ENCODE results near the gene PRKG2.

PRKG2 gene

GRCh38 chr4:81039351-81039972 lies 175.6 kb downstream of the PRKG2 start:
- DNase-seq (ENCODE audit: low read depth in 3 of 3), result no peak

GRCh38 chr4:81038636-81039350 lies 176.2 kb downstream of the PRKG2 start:
- DNase-seq (ENCODE audit: low read depth in 3 of 3), result no peak

All from stimulated activated CD4-positive, alpha-beta T cell treated with anti-CD3 and anti-CD28 coated beads, TNF-alpha, amount 100 ng/mL, for 48 hours (primary cell).